ENCODE measurements around the gene C1RL.

Gene C1RL

GRCh38 chr12:7092229-7092985 is 16.6 kb downstream of the C1RL start, which contains the start of gene C1R:
Gene C1R (minus strand): TSS chr12:7092445. CDS start chr12:7092388, 57 bp downstream.
- DNase-seq (ENCODE audit: low read depth), result peak; percentile 57

GRCh38 chr12:7091660-7092228 is 17.3 kb downstream of the C1RL start:
- DNase-seq (ENCODE audit: low read depth), result no peak

- no peak for DNase-seq (ENCODE audit: low read depth)
Measured at GRCh38 chr12:7091171-7091570, 17.8 kb downstream of the C1RL start.

GRCh38 chr12:7090222-7090998 is 18.6 kb downstream of the C1RL start:
- no peak for DNase-seq (ENCODE audit: low read depth)

- DNase-seq (ENCODE audit: low read depth), result no peak
Measured at GRCh38 chr12:7089196-7089871, 19.7 kb downstream of the C1RL start.

GRCh38 chr12:7083125-7083524 is 25.9 kb downstream of the C1RL start:
- no peak for DNase-seq (ENCODE audit: low read depth)

GRCh38 chr12:7081037-7081436 is 28.0 kb downstream of the C1RL start:
- DNase-seq (ENCODE audit: low read depth), result no peak

- no peak for DNase-seq (ENCODE audit: low read depth)
Measured at GRCh38 chr12:7079826-7080125, 29.2 kb downstream of the C1RL start.

GRCh38 chr12:7078163-7078562 is 30.9 kb downstream of the C1RL start:
- DNase-seq (ENCODE audit: low read depth), result no peak

- no peak for DNase-seq (ENCODE audit: low read depth)
Measured at GRCh38 chr12:7076493-7076892, 32.5 kb downstream of the C1RL start.

GRCh38 chr12:7075939-7076338 is 33.1 kb downstream of the C1RL start:
- no peak for DNase-seq (ENCODE audit: low read depth)

GRCh38 chr12:7075518-7075917 is 33.5 kb downstream of the C1RL start:
- no peak for DNase-seq (ENCODE audit: low read depth)

GRCh38 chr12:7073946-7074345 is 35.1 kb downstream of the C1RL start:
- no peak for DNase-seq (ENCODE audit: low read depth)

GRCh38 chr12:7072554-7072953 is 36.5 kb downstream of the C1RL start:
- no peak for DNase-seq (ENCODE audit: low read depth)

GRCh38 chr12:7072035-7072434 is 37.0 kb downstream of the C1RL start:
- no peak for DNase-seq (ENCODE audit: low read depth)

- DNase-seq (ENCODE audit: low read depth), result no peak
Measured at GRCh38 chr12:7069386-7069785, 39.6 kb downstream of the C1RL start.

- no peak for DNase-seq (ENCODE audit: low read depth)
Measured at GRCh38 chr12:7068994-7069346, 40.0 kb downstream of the C1RL start.

- no peak for DNase-seq (ENCODE audit: low read depth)
Measured at GRCh38 chr12:7068240-7068993, 40.6 kb downstream of the C1RL start.

- DNase-seq (ENCODE audit: low read depth), result no peak
Measured at GRCh38 chr12:7067096-7067495, 41.9 kb downstream of the C1RL start.

GRCh38 chr12:7066596-7066995 is 42.4 kb downstream of the C1RL start:
- no peak for DNase-seq (ENCODE audit: low read depth)

GRCh38 chr12:7065073-7065623 is 43.9 kb downstream of the C1RL start:
- no peak for DNase-seq (ENCODE audit: low read depth)

GRCh38 chr12:7064516-7064915 is 44.5 kb downstream of the C1RL start:
- no peak for DNase-seq (ENCODE audit: low read depth)
